Measurements from ENCODE around the gene CFP. TPM values are rescaled to one million over a fixed set of nuclear protein-coding genes. Genes with fewer than 3 reads are reported as not detected.

Gene CFP
- total RNA-seq, 1 donor from 2014 or later: 1.1 TPM

DNA sequence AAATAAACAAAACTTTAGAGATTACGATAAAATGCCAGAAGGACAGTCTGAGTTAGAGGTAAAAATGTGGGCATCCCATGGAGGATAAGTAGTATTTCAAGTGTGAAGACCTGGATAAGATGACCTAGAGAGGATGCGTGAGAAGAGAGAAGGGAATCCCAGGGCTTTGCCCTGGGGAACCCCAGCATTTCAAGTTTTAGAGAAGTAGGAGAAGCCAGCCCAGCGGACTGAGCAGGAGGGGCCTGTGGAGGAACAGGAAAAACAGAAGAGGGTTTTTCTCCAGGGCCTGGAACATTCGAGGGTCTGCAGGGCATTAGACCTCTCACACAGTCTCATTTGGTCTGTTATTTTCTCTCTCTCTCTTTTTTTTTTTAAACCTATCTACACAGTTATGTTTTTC, 2.9 kb upstream of the CFP start:
- H3K27me3 ChIP-seq (ENCODE audit: insufficient read depth, low read length): no peaks in the 10 kb centered on the region
- H3K9ac ChIP-seq (ENCODE audit: low read length): no peak overlapping the region
- H3K4me1 ChIP-seq (ENCODE audit: insufficient read depth, low read length): no peaks in the 10 kb centered on the region
- no peak overlapping the region for H3K4me3 ChIP-seq (ENCODE audit: insufficient read depth, low read depth, low read length)
- no peaks in the 10 kb centered on the region for H3K79me2 ChIP-seq (ENCODE audit: insufficient read depth, low read length)
- Mint-ChIP-seq H3K27me3 (ENCODE audit: low read depth, unreplicated experiment) (no peaks in the 10 kb centered on the region), H3K9me3 (ENCODE audit: unreplicated experiment) (no peaks in the 10 kb centered on the region), H3K27ac (ENCODE audit: unreplicated experiment) (no peak overlapping the region), H3K36me3 (ENCODE audit: low read depth, unreplicated experiment) (peaks cover 6% of the 10 kb centered on the region), H3K4me1 (ENCODE audit: low read depth, unreplicated experiment) (peaks cover 5% of the 10 kb centered on the region), H3K4me3 (ENCODE audit: unreplicated experiment) (no peak overlapping the region)
- H3K27ac ChIP-seq (ENCODE audit: low read depth, low read length): no peak overlapping the region
- no peak overlapping the region for H3K4me2 ChIP-seq (ENCODE audit: low read length)
- TF ChIP-seq EZH2 (IDR thresholded peaks at IDR 0.05; ENCODE audit: insufficient read depth, low read length): no peak
- TF ChIP-seq, protein P1, sequence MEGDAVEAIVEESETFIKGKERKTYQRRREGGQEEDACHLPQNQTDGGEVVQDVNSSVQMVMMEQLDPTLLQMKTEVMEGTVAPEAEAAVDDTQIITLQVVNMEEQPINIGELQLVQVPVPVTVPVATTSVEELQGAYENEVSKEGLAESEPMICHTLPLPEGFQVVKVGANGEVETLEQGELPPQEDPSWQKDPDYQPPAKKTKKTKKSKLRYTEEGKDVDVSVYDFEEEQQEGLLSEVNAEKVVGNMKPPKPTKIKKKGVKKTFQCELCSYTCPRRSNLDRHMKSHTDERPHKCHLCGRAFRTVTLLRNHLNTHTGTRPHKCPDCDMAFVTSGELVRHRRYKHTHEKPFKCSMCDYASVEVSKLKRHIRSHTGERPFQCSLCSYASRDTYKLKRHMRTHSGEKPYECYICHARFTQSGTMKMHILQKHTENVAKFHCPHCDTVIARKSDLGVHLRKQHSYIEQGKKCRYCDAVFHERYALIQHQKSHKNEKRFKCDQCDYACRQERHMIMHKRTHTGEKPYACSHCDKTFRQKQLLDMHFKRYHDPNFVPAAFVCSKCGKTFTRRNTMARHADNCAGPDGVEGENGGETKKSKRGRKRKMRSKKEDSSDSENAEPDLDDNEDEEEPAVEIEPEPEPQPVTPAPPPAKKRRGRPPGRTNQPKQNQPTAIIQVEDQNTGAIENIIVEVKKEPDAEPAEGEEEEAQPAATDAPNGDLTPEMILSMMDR (IDR thresholded peaks at IDR 0.05; ENCODE audit: insufficient read depth, low read depth, low read length): no peak
- DNase-seq (ENCODE audit: low read depth) (no peak), FAIRE-seq (peak; percentile 59)
- no peaks in the 10 kb centered on the region for H4K20me1 ChIP-seq (ENCODE audit: insufficient read depth, low read length)
- peaks cover 3% of the 10 kb centered on the region for H3K36me3 ChIP-seq (ENCODE audit: insufficient read depth, low read length)
- H2AFZ ChIP-seq (ENCODE audit: low read depth, low read length): no peak overlapping the region
- H3K9me3 ChIP-seq (ENCODE audit: insufficient read depth, low read depth, low read length): no peaks in the 10 kb centered on the region

DNA sequence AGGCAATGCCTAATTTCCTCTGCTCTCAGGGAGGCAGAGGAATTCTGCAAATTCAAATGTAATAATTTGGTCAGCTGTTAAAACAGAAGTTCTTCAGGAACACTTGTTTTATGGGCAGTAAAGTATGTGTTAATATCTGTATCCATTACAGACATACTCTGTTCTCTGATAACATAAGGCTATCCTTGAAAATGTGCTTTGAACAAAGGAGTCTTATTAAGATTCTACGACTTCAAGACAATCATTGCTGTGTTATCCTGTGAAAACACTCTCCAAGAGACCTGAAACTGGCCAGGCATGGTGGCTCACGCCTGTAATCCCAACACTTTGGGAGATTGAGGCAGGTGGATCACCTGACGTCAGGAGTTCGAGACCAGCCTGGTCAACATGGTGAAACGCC, 1.9 kb upstream of the CFP start:
- Mint-ChIP-seq H3K9me3 (ENCODE audit: unreplicated experiment) (no peaks in the 10 kb centered on the region), H3K4me3 (ENCODE audit: unreplicated experiment) (no peak overlapping the region), H3K36me3 (ENCODE audit: low read depth, unreplicated experiment) (peaks cover 1% of the 10 kb centered on the region), H3K27me3 (ENCODE audit: low read depth, unreplicated experiment) (no peaks in the 10 kb centered on the region), H3K4me1 (ENCODE audit: low read depth, unreplicated experiment) (peaks cover 5% of the 10 kb centered on the region), H3K27ac (ENCODE audit: unreplicated experiment) (no peak overlapping the region)
- no peak overlapping the region for H3K4me3 ChIP-seq (ENCODE audit: insufficient read depth, low read depth, low read length)
- no peak overlapping the region for H2AFZ ChIP-seq (ENCODE audit: low read depth, low read length)
- no peak overlapping the region for H3K4me2 ChIP-seq (ENCODE audit: low read length)
- H3K9me3 ChIP-seq (ENCODE audit: insufficient read depth, low read depth, low read length): no peaks in the 10 kb centered on the region
- no peaks in the 10 kb centered on the region for H3K27me3 ChIP-seq (ENCODE audit: insufficient read depth, low read length)
- no peaks in the 10 kb centered on the region for H4K20me1 ChIP-seq (ENCODE audit: insufficient read depth, low read length)
- no peak overlapping the region for H3K27ac ChIP-seq (ENCODE audit: low read depth, low read length)
- no peaks in the 10 kb centered on the region for H3K4me1 ChIP-seq (ENCODE audit: insufficient read depth, low read length)
- no peak for TF ChIP-seq EZH2 (IDR thresholded peaks at IDR 0.05; ENCODE audit: insufficient read depth, low read length)
- TF ChIP-seq, protein P1 (IDR thresholded peaks at IDR 0.05; ENCODE audit: insufficient read depth, low read depth, low read length): no peak
- no peaks in the 10 kb centered on the region for H3K79me2 ChIP-seq (ENCODE audit: insufficient read depth, low read length)
- peaks cover 3% of the 10 kb centered on the region for H3K36me3 ChIP-seq (ENCODE audit: insufficient read depth, low read length)
- FAIRE-seq (peak; percentile 45), DNase-seq (ENCODE audit: low read depth) (no peak)
- no peak overlapping the region for H3K9ac ChIP-seq (ENCODE audit: low read length)

DNA sequence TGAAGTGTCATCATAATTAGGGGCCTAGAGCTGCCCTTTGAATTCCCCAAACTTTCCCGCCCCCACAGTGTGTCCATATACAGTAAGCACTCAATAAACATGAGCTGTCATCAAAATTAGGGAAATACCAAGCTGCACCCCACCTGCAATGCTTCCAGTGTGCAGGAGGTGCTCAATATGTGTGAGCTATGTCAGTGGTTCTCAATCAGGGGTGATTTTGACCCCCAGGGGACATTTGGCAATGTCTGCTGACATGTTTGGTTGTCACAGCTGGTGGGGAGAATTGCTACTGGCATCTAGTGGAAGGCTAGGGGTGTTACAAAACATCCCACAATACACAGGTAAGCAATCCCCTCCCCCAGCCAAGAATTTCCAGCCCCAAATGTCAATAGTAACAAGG, 748 bp downstream of the CFP start:
- Mint-ChIP-seq H3K9me3 (ENCODE audit: unreplicated experiment) (no peaks in the 10 kb centered on the region), H3K36me3 (ENCODE audit: low read depth, unreplicated experiment) (no peaks in the 10 kb centered on the region), H3K27me3 (ENCODE audit: low read depth, unreplicated experiment) (peaks cover 3% of the 10 kb centered on the region), H3K27ac (ENCODE audit: unreplicated experiment) (no peak overlapping the region), H3K4me3 (ENCODE audit: unreplicated experiment) (no peak overlapping the region), H3K4me1 (ENCODE audit: low read depth, unreplicated experiment) (peaks cover 5% of the 10 kb centered on the region)
- no peak overlapping the region for H3K27ac ChIP-seq (ENCODE audit: low read depth, low read length)
- H3K9me3 ChIP-seq (ENCODE audit: insufficient read depth, low read depth, low read length): no peaks in the 10 kb centered on the region
- no peak overlapping the region for H2AFZ ChIP-seq (ENCODE audit: low read depth, low read length)
- TF ChIP-seq, protein P1 (IDR thresholded peaks at IDR 0.05; ENCODE audit: insufficient read depth, low read depth, low read length): no peak
- TF ChIP-seq EZH2 (IDR thresholded peaks at IDR 0.05; ENCODE audit: insufficient read depth, low read length): no peak
- H3K4me3 ChIP-seq (ENCODE audit: insufficient read depth, low read depth, low read length): no peak overlapping the region
- no peaks in the 10 kb centered on the region for H4K20me1 ChIP-seq (ENCODE audit: insufficient read depth, low read length)
- FAIRE-seq (peak; percentile 41), DNase-seq (ENCODE audit: low read depth) (no peak)
- H3K36me3 ChIP-seq (ENCODE audit: insufficient read depth, low read length): no peaks in the 10 kb centered on the region
- H3K4me1 ChIP-seq (ENCODE audit: insufficient read depth, low read length): no peaks in the 10 kb centered on the region
- no peak overlapping the region for H3K4me2 ChIP-seq (ENCODE audit: low read length)
- no peak overlapping the region for H3K9ac ChIP-seq (ENCODE audit: low read length)
- no peaks in the 10 kb centered on the region for H3K27me3 ChIP-seq (ENCODE audit: insufficient read depth, low read length)
- H3K79me2 ChIP-seq (ENCODE audit: insufficient read depth, low read length): no peaks in the 10 kb centered on the region
